Esophagus muscularis mucosa (tissue), 4 donors: ENCODE results near the gene NCAPH2. TPM values are rescaled to one million over a fixed set of nuclear protein-coding genes. Genes with fewer than 3 reads are reported as not detected.

Source experiments
- DNase-seq: peaks from one replicate; pipeline ENCODE4 v3.0.0-alpha.2; 2017; ENCODE audit errors: extremely low spot score
- H3K27ac ChIP-seq, 4 donors: fragments of 200-600 bp; sonication (generic); replicated peaks in 1 of 4; 1 replicate in 3 of 4; 2 replicates in 1 of 4; pipeline ENCODE4 v1.5.1; 2016 to 2019; ENCODE audit warnings: mild to moderate bottlenecking in 1 of 4
- H3K27me3 ChIP-seq, 4 donors: fragments of 200-600 bp; sonication (generic); one replicate each; pipeline versions ENCODE4 v1.5.1 to v1.6.0; 2016 to 2019
- H3K36me3 ChIP-seq, 4 donors: fragments of 200-600 bp; sonication (generic); one replicate each; pipeline ENCODE4 v1.5.1; 2016 to 2019
- H3K4me1 ChIP-seq, 4 donors: fragments of 200-600 bp; sonication (generic); one replicate each; pipeline ENCODE4 v1.5.1; 2016 to 2019
- H3K4me3 ChIP-seq, 4 donors: fragments of 200-600 bp; sonication (generic); 1 replicate in 2 of 4; 2 replicates in 2 of 4; pipeline ENCODE4 v1.5.1; 2016 to 2019; ENCODE audit warnings: mild to moderate bottlenecking in 4 of 4, moderate library complexity in 1 of 4
- H3K9me3 ChIP-seq, 4 donors: fragments of 200-600 bp; sonication (generic); 1 replicate in 3 of 4; 2 replicates in 1 of 4; pipeline ENCODE4 v1.5.1; 2016 to 2019
- CTCF ChIP-seq, 3 experiments: fragments of 200-600 bp in 2 of 3; fragments of 450-650 bp in 1 of 3; sonication (generic) in 2 of 3; IDR thresholded peaks; one replicate each; pipeline ENCODE4 v1.5.1; 2017 to 2019; ENCODE audit warnings: antibody characterized with exemption in 3 of 3, mild to moderate bottlenecking in 2 of 3, moderate library complexity in 1 of 3
- EP300 ChIP-seq: sonication (generic); formaldehyde crosslinking; IDR thresholded peaks from one replicate; pipeline ENCODE4 v1.6.1; 2017; ENCODE audit warnings: antibody characterized with exemption
- POLR2A ChIP-seq: fragments of 450-650 bp; IDR thresholded peaks from one replicate; pipeline ENCODE4 v1.6.1; 2017; ENCODE audit warnings: antibody characterized with exemption, moderate library complexity, mild to moderate bottlenecking, low read depth
- POLR2AphosphoS5 ChIP-seq, 2 donors: sonication (generic); formaldehyde crosslinking; IDR thresholded peaks; one replicate each; pipeline ENCODE4 v1.6.1; 2017; ENCODE audit warnings: antibody characterized with exemption in 2 of 2
- WGBS: methylation state at CpG from one replicate; pipeline ENCODE4 v1.1.5; 2018; 5-methylcytosine and 5-hydroxymethylcytosine counted together
- intact Hi-C: fragments of 100-400 bp; cut with DNase I; formaldehyde crosslinking; loops from one replicate; pipeline ENCODE4 v1.15.1; 2023
- total RNA-seq, 4 donors: library from RNA; depleted of rRNA; stranded (reverse); fragments of >200 nt; gene quantifications; one replicate each; pipeline versions ENCODE4 v1.1.0 to v1.2.1, GENCODE V29; 2016

Gene NCAPH2
- total RNA-seq, 4 donors from 2014 or later: 30.3 to 44.6 (median 41.7) TPM

GRCh38 chr22:50569041-50569459, 61.0 kb downstream of the NCAPH2 start:
- 90% methylated on average over 8 of the region's 8 CpGs for WGBS
- TF ChIP-seq CTCF (IDR thresholded peaks at IDR 0.05) (no peak), EP300 (no peak), POLR2AphosphoS5 (IDR thresholded peaks at IDR 0.05) (no peak), POLR2A (no peak)
- no peak for DNase-seq
- intact Hi-C loops: loop anchor here (5.0 kb wide), 1 partner anchor 62 kb away; the partner anchor contains the start of genes LMF2 and NCAPH2
- no peaks in the 10 kb centered on the region for H3K27me3 ChIP-seq
- no peak overlapping the region for H3K27ac ChIP-seq
- peaks cover under 1 to 6% (median 3%) of the 10 kb centered on the region in 4 donors for H3K4me1 ChIP-seq
- peaks cover 14 to 66% (median 53%) of the 10 kb centered on the region in 4 donors for H3K36me3 ChIP-seq
- no peak overlapping the region for H3K4me3 ChIP-seq
- no peaks in the 10 kb centered on the region for H3K9me3 ChIP-seq

- intact Hi-C loops: loop anchor here (5.0 kb wide), 1 partner anchor 63 kb away; the partner anchor contains the start of genes LMF2 and NCAPH2
- no peak for DNase-seq
- Histone ChIP-seq H3K27me3 (no peaks in the 10 kb centered on the region), H3K27ac (no peak overlapping the region), H3K36me3 (peaks cover 14 to 66% (median 57%) of the 10 kb centered on the region in 4 donors), H3K9me3 (no peaks in the 10 kb centered on the region), H3K4me1 (peaks cover 0 to 3% (median 0%) of the 10 kb centered on the region in 4 donors), H3K4me3 (no peak overlapping the region)
- no peak for TF ChIP-seq POLR2AphosphoS5 (IDR thresholded peaks at IDR 0.05)
- TF ChIP-seq CTCF (IDR thresholded peaks at IDR 0.05): no peak
- no peak for TF ChIP-seq POLR2A
- no peak for TF ChIP-seq EP300
- 97% methylated on average over 12 of the region's 13 CpGs for WGBS
Observed at GRCh38 chr22:50569896-50570535, 62.0 kb downstream of the NCAPH2 start.

- no peak for DNase-seq
- intact Hi-C loops: no loop called here
- 80% methylated on average over 1 of the region's 12 CpGs for WGBS
- H3K27ac ChIP-seq: no peak overlapping the region
- H3K4me1 ChIP-seq: peaks cover 0 to 4% (median 0%) of the 10 kb centered on the region in 4 donors
- no peak overlapping the region for H3K4me3 ChIP-seq
- H3K36me3 ChIP-seq: peaks cover 14 to 72% (median 59%) of the 10 kb centered on the region in 4 donors
- no peak for TF ChIP-seq POLR2A
- no peaks in the 10 kb centered on the region for H3K27me3 ChIP-seq
- H3K9me3 ChIP-seq: no peaks in the 10 kb centered on the region
Observed at GRCh38 chr22:50570861-50571260, 62.8 kb downstream of the NCAPH2 start.

GRCh38 chr22:50571264-50572175, 63.5 kb downstream of the NCAPH2 start:
- no peak for DNase-seq
- WGBS: 84% methylated on average over 21 of the region's 26 CpGs
- TF ChIP-seq POLR2AphosphoS5 (IDR thresholded peaks at IDR 0.05): no peak
- no peak for TF ChIP-seq EP300
- TF ChIP-seq POLR2A: no peak
- TF ChIP-seq CTCF (IDR thresholded peaks at IDR 0.05): no peak
- peaks cover 14 to 78% (median 59%) of the 10 kb centered on the region in 4 donors for H3K36me3 ChIP-seq
- H3K27me3 ChIP-seq: no peaks in the 10 kb centered on the region
- intact Hi-C loops: no loop called here
- no peaks in the 10 kb centered on the region for H3K9me3 ChIP-seq
- H3K27ac ChIP-seq: no peak overlapping the region
- H3K4me3 ChIP-seq: no peak overlapping the region
- H3K4me1 ChIP-seq: peaks cover 0 to 10% (median 0%) of the 10 kb centered on the region in 4 donors

- H3K4me3 ChIP-seq: no peak overlapping the region
- 94% methylated on average over 8 of the region's 11 CpGs for WGBS
- peaks cover 6 to 14% (median 10%) of the 10 kb centered on the region in 4 donors for H3K4me1 ChIP-seq
- peaks cover 0 to 6% (median 0%) of the 10 kb centered on the region in 4 donors for H3K27me3 ChIP-seq
- H3K36me3 ChIP-seq: peaks cover 14 to 80% (median 59%) of the 10 kb centered on the region in 4 donors
- H3K27ac ChIP-seq: no peak overlapping the region
- DNase-seq: no peak
- intact Hi-C loops: no loop called here
- TF ChIP-seq CTCF (IDR thresholded peaks at IDR 0.05) (no peak), EP300 (no peak), POLR2A (no peak), POLR2AphosphoS5 (IDR thresholded peaks at IDR 0.05) (no peak)
- H3K9me3 ChIP-seq: no peaks in the 10 kb centered on the region
Observed at GRCh38 chr22:50572965-50573364, 64.9 kb downstream of the NCAPH2 start.
